ENCODE results near the gene LHX4. TPM values are rescaled to one million over a fixed set of nuclear protein-coding genes. Genes with fewer than 3 reads are reported as not detected.

LHX4 gene
- total and polyA plus RNA-seq, 2 of the 8 experiments (the other 6 are each of a cell fraction or from before 2014, with no cell fraction given), result 0.85 to 4.9 TPM

GRCh38 chr1:180248176-180248575, 18.1 kb downstream of the LHX4 start (continued):
- TF ChIP-seq CHD7 (IDR thresholded peaks at IDR 0.05; ENCODE audit: insufficient replicate concordance, low read length), result no peak
- TF ChIP-seq SAP30 (IDR thresholded peaks at IDR 0.05; ENCODE audit: insufficient read depth, insufficient replicate concordance, low read length), result no peak
- no peak for TF ChIP-seq EZH2 (IDR thresholded peaks at IDR 0.05; ENCODE audit: low read depth, low read length, severe bottlenecking)
- TF ChIP-seq SP1 (IDR thresholded peaks at IDR 0.05; ENCODE audit: low read depth, low read length), result no peak

All from H1 (cell line).